ENCODE results near the gene PRPF18.

The PRPF18 gene

DNA sequence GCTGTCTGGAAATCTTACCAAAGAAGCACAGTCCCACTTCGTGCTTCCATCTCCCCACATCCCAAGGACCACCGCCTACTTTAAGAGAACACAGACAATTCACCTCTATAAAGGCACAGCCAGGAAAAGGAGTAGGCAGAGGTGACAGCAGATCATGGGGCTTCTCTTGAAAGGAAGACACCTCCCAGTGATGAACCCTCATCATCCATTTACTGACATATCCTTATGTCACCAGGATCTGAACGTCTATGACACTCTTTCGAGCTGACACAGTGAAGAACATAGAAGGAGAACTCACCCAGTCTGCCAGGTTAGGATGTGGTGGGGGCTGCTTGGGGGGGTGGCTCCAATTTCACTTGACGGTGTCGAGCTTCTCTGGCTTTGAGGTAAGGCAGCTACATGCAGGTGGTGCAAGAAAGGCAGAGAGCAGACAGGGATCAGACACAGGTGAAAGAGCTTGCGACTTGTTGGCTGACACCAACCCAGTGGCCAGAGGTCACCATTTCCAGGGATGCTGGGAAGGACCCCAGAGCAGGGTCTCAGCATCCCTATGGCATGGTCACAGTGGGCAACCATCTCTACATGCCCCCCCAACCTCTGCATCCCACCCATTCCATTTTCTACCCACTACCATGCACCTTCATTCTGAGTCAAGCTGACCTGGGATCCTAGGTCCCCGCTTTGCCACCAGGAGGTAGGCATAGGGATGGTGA lies 67.5 kb downstream of the PRPF18 start:
- H3K9me3 ChIP-seq (replicated peaks; ENCODE audit: insufficient read depth, low read length): no peaks in the 10 kb centered on the region
- no peaks in the 10 kb centered on the region for H3K27me3 ChIP-seq (replicated peaks; ENCODE audit: insufficient read depth, low read length)
- no peaks in the 10 kb centered on the region for H3K36me3 ChIP-seq (replicated peaks; ENCODE audit: insufficient read depth, low read length)
- no peaks in the 10 kb centered on the region for H4K20me1 ChIP-seq (ENCODE audit: insufficient read depth, low read length)
- no peaks in the 10 kb centered on the region for H3F3A ChIP-seq (ENCODE audit: insufficient read depth, low read length)
- DNase-seq: no peak
- no peak overlapping the region for H3K4me3 ChIP-seq (ENCODE audit: low read length)
- no peaks in the 10 kb centered on the region for H3K4me1 ChIP-seq (ENCODE audit: low read length)
- no peak overlapping the region for H3K27ac ChIP-seq (ENCODE audit: low read length)
- no peak for TF ChIP-seq EZH2 (optimal IDR thresholded peaks at IDR 0.05; ENCODE audit: low read depth, low read length)
- TF ChIP-seq, protein P1, sequence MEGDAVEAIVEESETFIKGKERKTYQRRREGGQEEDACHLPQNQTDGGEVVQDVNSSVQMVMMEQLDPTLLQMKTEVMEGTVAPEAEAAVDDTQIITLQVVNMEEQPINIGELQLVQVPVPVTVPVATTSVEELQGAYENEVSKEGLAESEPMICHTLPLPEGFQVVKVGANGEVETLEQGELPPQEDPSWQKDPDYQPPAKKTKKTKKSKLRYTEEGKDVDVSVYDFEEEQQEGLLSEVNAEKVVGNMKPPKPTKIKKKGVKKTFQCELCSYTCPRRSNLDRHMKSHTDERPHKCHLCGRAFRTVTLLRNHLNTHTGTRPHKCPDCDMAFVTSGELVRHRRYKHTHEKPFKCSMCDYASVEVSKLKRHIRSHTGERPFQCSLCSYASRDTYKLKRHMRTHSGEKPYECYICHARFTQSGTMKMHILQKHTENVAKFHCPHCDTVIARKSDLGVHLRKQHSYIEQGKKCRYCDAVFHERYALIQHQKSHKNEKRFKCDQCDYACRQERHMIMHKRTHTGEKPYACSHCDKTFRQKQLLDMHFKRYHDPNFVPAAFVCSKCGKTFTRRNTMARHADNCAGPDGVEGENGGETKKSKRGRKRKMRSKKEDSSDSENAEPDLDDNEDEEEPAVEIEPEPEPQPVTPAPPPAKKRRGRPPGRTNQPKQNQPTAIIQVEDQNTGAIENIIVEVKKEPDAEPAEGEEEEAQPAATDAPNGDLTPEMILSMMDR (IDR thresholded peaks at IDR 0.05; ENCODE audit: low read length): no peak
- no peak for TF ChIP-seq EZH2phosphoT487 (IDR thresholded peaks at IDR 0.05; ENCODE audit: low read length)
- no peak overlapping the region for H3K9ac ChIP-seq (ENCODE audit: low read length)
- no peak overlapping the region for H3K4me2 ChIP-seq (ENCODE audit: low read depth, low read length)
- H3K79me2 ChIP-seq (ENCODE audit: low read length): no peaks in the 10 kb centered on the region
- H2AFZ ChIP-seq (ENCODE audit: low read length): no peak overlapping the region
- H3K9me2 ChIP-seq (replicated peaks; ENCODE audit: insufficient read depth, low read length): no peaks in the 10 kb centered on the region

DNA sequence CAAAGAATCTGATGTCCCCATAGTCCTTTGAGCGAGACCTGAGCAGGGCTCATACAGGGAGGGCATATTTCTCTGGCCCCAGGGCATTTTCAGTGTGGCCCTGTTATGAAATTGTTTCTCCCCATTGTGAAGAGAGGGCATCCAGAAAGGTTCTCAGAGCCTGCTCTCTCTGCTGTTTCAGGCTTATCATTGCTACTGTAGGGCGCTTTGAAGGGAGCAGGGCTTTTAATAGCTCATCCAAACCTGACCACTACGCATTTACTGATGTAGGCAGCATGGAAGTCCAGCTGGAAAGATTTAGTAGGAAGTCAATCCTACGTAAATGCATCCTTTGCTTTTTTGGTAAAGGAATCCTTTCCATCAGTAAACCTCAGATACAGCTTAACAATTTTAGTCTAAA lies 68.1 kb downstream of the PRPF18 start:
- Histone ChIP-seq H3K9me2 (replicated peaks; ENCODE audit: insufficient read depth, low read length) (no peaks in the 10 kb centered on the region), H3K36me3 (replicated peaks; ENCODE audit: insufficient read depth, low read length) (no peaks in the 10 kb centered on the region), H3K4me1 (ENCODE audit: low read length) (no peaks in the 10 kb centered on the region), H3K79me2 (ENCODE audit: low read length) (no peaks in the 10 kb centered on the region), H3K27me3 (replicated peaks; ENCODE audit: insufficient read depth, low read length) (no peaks in the 10 kb centered on the region), H2AFZ (ENCODE audit: low read length) (no peak overlapping the region), H3K27ac (ENCODE audit: low read length) (no peak overlapping the region), H3K4me2 (ENCODE audit: low read depth, low read length) (no peak overlapping the region), H4K20me1 (ENCODE audit: insufficient read depth, low read length) (no peaks in the 10 kb centered on the region), H3K9me3 (replicated peaks; ENCODE audit: insufficient read depth, low read length) (no peaks in the 10 kb centered on the region), H3K4me3 (ENCODE audit: low read length) (no peak overlapping the region), H3K9ac (ENCODE audit: low read length) (no peak overlapping the region), H3F3A (ENCODE audit: insufficient read depth, low read length) (no peaks in the 10 kb centered on the region)
- TF ChIP-seq EZH2 (optimal IDR thresholded peaks at IDR 0.05; ENCODE audit: low read depth, low read length): no peak
- TF ChIP-seq EZH2phosphoT487 (IDR thresholded peaks at IDR 0.05; ENCODE audit: low read length): no peak
- TF ChIP-seq, protein P1 (IDR thresholded peaks at IDR 0.05; ENCODE audit: low read length): no peak
- DNase-seq: no peak

DNA sequence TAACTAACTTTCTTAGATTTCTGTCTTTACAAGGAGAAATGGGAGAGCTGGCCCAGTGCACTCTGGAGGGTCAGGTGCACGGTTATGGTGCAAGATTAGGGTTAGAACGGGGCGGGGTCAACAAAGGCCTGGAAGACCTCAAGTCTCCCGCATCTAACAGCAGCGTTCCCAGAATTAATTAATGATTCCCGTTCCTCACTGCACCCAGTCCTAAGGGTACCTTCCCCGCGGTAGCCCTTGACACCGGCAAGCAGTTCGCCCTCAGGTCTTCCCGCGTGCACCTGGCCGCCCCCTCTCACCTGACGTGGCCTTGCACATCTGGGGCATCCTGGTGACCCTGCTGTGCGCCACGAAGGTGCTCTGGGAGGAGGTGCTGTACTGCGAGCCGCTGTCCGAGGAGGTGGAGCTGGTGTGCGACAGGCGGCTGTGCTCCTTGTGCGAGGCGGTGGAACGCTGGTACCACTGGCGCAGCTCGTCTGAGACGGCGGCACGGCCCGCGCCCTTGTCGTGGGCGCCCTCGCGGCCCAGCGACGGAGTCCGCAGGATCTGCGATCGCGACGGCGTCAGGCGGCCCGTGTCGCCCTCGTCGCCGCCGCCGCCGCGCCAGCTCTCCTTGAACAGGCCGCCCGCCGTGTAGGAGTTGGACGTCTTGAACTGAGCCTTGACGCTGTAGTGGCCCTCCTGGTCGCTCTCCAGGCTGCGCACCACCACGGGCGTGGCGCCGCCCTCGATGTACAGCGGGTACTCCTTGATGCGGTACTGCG lies 69.8 kb downstream of the PRPF18 start:
- Histone ChIP-seq H3K36me3 (replicated peaks; ENCODE audit: insufficient read depth, low read length) (no peaks in the 10 kb centered on the region), H2AFZ (ENCODE audit: low read length) (no peak overlapping the region), H3K9me2 (replicated peaks; ENCODE audit: insufficient read depth, low read length) (no peaks in the 10 kb centered on the region), H3F3A (ENCODE audit: insufficient read depth, low read length) (no peaks in the 10 kb centered on the region), H3K27me3 (replicated peaks; ENCODE audit: insufficient read depth, low read length) (no peaks in the 10 kb centered on the region), H3K27ac (ENCODE audit: low read length) (no peak overlapping the region), H4K20me1 (ENCODE audit: insufficient read depth, low read length) (no peaks in the 10 kb centered on the region), H3K9me3 (replicated peaks; ENCODE audit: insufficient read depth, low read length) (no peaks in the 10 kb centered on the region), H3K4me2 (ENCODE audit: low read depth, low read length) (no peak overlapping the region), H3K4me1 (ENCODE audit: low read length) (no peaks in the 10 kb centered on the region), H3K79me2 (ENCODE audit: low read length) (no peaks in the 10 kb centered on the region), H3K9ac (ENCODE audit: low read length) (no peak overlapping the region), H3K4me3 (ENCODE audit: low read length) (no peak overlapping the region)
- DNase-seq: no peak
- TF ChIP-seq EZH2 (optimal IDR thresholded peaks at IDR 0.05; ENCODE audit: low read depth, low read length): no peak
- TF ChIP-seq, protein P1 (IDR thresholded peaks at IDR 0.05; ENCODE audit: low read length): no peak
- no peak for TF ChIP-seq EZH2phosphoT487 (IDR thresholded peaks at IDR 0.05; ENCODE audit: low read length)
